Ishikawa (cell line): Measurements from ENCODE around the gene MDN1.

Experiments
- CEBPB ChIP-seq: IDR thresholded peaks from 2 replicates; pipeline ENCODE4 v1.6.1; 2012
- CREB1 ChIP-seq: IDR thresholded peaks from 2 replicates; pipeline ENCODE4 v1.6.1; 2012; ENCODE audit warnings: low read depth
- EGR1 ChIP-seq: IDR thresholded peaks from 2 replicates; pipeline ENCODE4 v1.6.1; 2012
- EP300 ChIP-seq: IDR thresholded peaks from 2 replicates; pipeline ENCODE4 v1.6.1; 2012; ENCODE audit warnings: borderline replicate concordance
- FOXM1 ChIP-seq: IDR thresholded peaks from 2 replicates; pipeline ENCODE4 v1.6.1; 2012; ENCODE audit warnings: low read depth, borderline replicate concordance
- MAX ChIP-seq: IDR thresholded peaks from 2 replicates; pipeline ENCODE4 v1.6.1; 2012
- NFIC ChIP-seq: IDR thresholded peaks from 2 replicates; pipeline ENCODE4 v1.6.1; 2012
- RAD21 ChIP-seq: IDR thresholded peaks from 2 replicates; pipeline ENCODE4 v1.6.1; 2012; ENCODE audit warnings: low read depth
- REST ChIP-seq: IDR thresholded peaks from 2 replicates; pipeline ENCODE4 v1.6.1; 2012; ENCODE audit warnings: low read depth, mild to moderate bottlenecking
- TAF1 ChIP-seq: IDR thresholded peaks from 2 replicates; pipeline ENCODE4 v1.6.1; 2012; ENCODE audit warnings: low read depth, mild to moderate bottlenecking
- TCF12 ChIP-seq: IDR thresholded peaks from 2 replicates; pipeline ENCODE4 v1.6.1; 2012; ENCODE audit warnings: low read depth
- TEAD4 ChIP-seq: IDR thresholded peaks from 2 replicates; pipeline ENCODE4 v1.6.1; 2012
- YY1 ChIP-seq: IDR thresholded peaks from 2 replicates; pipeline ENCODE4 v1.6.1; 2012; ENCODE audit warnings: low read depth
- ZBTB7A ChIP-seq: IDR thresholded peaks from 2 replicates; pipeline ENCODE4 v1.6.1; 2012; ENCODE audit warnings: low read depth
- TF ChIP-seq, protein P1 (sequence below): IDR thresholded peaks from 2 replicates; pipeline ENCODE4 v1.6.1; 2012

The MDN1 gene

DNA sequence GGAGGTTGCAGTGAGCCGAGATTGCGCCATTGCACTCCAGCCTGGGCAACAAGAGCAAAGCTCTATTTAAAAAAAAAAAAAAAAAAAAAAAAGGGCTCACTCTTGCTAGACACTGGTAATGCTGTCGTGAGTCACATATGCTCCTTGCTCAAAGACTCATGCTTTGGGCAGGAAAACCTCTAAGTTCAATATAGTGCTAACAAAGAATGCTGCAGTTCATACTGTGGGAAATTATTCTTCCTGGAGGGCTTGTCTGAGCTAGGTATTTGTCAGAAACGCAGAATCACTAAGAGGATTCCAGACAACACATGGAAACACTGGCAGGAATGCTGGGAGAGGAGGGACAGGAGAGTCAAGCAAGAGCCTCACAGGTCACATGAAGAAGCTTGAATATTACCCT is 178.8 kb downstream of the MDN1 start:
- no peak for TF ChIP-seq EGR1
- TF ChIP-seq FOXM1 = no peak

DNA sequence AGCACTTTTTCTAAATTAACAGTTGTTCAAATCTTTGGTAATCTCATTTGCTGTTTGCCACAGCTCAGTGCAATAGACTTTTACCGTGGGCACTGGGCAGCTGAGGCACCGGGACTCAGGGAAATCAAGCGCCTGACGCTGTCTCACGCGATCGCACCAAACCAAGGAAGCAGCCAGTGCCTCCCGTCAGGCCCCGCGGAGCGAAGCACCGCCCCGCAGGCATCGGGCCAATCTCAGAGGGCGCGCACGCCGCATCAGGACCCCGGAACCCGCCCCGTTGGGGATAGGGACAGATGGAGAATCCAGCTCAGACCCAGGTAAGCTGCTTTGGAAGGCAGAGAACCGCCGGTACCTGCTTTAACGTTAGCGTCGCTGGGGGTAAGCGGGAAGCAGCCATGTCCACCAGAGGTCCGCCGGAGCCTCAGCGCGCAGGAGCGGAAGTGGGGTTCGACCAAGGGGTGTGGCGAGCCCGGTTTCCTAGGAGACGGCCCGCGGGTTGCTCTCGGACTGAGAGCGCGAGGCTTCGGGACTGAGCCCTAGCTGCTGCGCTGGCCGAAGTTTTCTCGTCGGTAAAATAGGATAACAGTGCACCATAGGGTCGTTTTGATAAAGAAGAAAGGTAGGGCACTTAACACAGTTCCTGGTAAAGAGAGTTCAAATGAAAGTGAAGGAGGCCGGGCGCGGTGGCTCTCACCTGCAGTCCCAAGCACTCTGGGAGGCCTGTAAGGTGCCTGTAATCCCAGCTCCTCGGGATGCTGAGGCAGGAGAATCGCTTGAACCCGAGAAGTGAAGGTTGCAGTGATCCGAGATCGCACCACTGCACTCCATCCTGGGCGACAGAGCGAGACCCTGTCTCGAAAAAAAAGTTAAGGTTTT is 181.0 kb downstream of the MDN1 start, which contains the start of gene LYRM2:
Gene LYRM2, minus strand, starts transcription at position 428 of the 876 bp plus-strand sequence. Its CDS starts 31 bp downstream, at position 397.
- TF ChIP-seq EP300 = no peak
- TF ChIP-seq TCF12 = peak; percentile 62; the same call in 1 of the 2 replicates
- TF ChIP-seq YY1 = peak; percentile 87
- TF ChIP-seq EGR1 = 0 out of 2 replicates have a peak, but pooled peaks have one; percentile 15
- peak; percentile 27; the same call in 1 of the 2 replicates for TF ChIP-seq FOXM1
- no peak for TF ChIP-seq TEAD4
- peak; percentile 82 for TF ChIP-seq MAX
- TF ChIP-seq NFIC = peak; percentile 86
- TF ChIP-seq TAF1 = peak; percentile 79
- TF ChIP-seq ZBTB7A = no peak
- TF ChIP-seq CREB1 = 0 out of 2 replicates have a peak, but pooled peaks have one; percentile 9

DNA sequence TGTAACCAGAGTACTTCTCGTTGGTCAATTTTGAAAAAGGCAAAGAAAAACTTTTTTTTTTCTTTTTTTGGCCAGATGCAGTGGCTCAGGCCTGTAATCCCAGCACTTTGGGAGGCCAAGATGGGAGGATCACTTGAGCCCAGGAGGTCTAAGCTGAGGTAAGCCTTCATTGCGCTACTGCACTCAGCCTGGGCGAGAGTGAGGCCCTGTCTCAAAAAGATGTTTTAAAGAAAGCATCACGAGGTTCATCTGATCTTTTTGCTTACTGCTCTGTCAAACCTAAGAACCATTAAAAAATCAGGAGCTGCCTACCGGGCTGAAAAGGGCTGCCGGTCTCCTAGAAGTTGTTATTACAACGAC is 181.7 kb downstream of the MDN1 start:
- TF ChIP-seq ZBTB7A (no peak), CEBPB (no peak), TCF12 (no peak), RAD21 (no peak), EGR1 (no peak), REST (no peak), YY1 (no peak), FOXM1 (no peak), CREB1 (no peak), NFIC (no peak), MAX (no peak), TEAD4 (no peak), EP300 (no peak), TAF1 (no peak)
- TF ChIP-seq, protein P1, sequence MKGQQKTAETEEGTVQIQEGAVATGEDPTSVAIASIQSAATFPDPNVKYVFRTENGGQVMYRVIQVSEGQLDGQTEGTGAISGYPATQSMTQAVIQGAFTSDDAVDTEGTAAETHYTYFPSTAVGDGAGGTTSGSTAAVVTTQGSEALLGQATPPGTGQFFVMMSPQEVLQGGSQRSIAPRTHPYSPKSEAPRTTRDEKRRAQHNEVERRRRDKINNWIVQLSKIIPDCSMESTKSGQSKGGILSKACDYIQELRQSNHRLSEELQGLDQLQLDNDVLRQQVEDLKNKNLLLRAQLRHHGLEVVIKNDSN = no peak

GRCh38 chr6:89630488-89630887 is 189.1 kb downstream of the MDN1 start:
- TF ChIP-seq NFIC (no peak), EGR1 (no peak), REST (no peak)

DNA sequence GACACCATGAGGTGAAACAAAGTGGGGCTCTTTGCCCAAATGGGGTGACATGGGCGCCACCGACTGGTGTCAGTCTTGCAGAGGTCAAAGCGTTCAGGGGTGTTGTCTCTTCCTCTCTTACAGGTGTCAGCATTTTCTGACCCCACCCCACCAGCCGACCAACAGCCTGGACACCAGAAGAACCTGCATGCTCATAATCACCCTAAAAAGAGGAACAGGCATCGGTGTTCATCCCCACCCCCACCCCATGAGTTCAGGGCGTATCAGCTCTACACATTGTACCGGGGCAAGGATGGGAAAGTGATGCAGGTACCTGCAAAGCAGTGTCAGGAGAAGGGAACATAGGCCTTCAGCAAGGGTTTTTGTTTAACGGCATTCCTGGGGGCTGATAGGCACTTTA is 195.8 kb downstream of the MDN1 start:
- TF ChIP-seq RAD21 (no peak), NFIC (no peak), REST (no peak), EGR1 (no peak), MAX (no peak), EP300 (no peak), ZBTB7A (no peak)
- TF ChIP-seq, protein P1 = no peak
